GM19455 (cell line): ENCODE data around the gene CPNE8.

Experiments
- ATAC-seq: cut with Tn5 transposase; IDR thresholded peaks from one replicate; pipeline ENCODE4 v1.9.1; 2021; ENCODE audit not compliant: unreplicated experiment

The CPNE8 gene

DNA sequence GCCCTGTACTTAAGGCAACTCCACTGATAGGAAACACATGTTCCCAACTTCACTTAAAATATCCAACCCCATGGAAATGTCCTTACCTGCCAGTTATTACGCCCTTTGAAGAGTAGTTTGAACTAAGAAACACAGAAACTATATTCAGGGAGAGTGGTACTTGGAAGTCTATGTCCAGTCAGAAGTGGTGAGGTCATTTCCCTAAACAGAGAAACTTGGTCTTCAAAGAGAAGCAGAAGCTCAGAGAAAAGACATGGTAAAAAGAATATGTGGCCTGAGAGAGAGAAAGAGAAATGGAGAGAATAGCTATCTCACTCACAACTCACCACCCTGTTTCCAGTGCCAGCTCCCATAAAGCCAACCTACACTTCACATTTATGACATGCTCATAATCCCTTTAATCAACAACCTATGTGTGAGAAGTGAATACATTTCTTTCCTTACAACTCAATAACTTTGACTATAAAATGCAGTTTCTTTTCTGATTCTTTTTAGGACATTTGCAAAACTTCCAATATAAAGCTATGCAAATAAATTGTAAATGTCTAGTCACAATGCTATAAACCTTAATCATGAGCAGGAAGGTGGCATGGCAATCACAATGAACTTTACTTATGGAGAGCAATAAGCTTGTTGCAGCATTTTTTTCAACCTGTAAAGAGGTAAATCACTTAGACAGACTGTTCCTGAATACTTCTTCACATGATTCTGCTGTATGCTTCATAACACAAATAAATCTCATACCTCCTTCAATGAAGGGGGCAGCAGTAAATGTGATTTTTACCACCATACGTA lies 67.1 kb downstream of the CPNE8 start:
- no peak for ATAC-seq

DNA sequence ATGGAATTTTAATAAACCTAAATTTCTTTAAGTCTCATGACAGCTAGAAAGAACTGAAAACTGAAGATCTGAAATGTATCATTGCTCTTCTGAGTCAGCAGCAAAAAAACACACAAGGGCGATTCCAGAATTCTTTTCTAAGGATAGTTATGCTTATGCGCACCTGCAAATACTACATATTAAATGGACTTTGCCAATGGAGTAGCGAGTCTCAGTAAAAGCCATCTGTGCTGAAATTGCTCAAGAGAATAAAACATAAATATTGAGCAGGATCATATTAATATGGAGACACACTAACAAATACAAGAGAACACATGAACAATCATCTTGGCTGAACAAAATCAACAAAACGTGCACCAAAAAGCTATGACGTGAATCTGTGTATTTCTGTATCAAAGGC lies 73.7 kb downstream of the CPNE8 start:
- no peak for ATAC-seq

- ATAC-seq, result no peak
Observed at GRCh38 chr12:38825006-38825405, 80.4 kb downstream of the CPNE8 start.

GRCh38 chr12:38823738-38824137 lies 81.7 kb downstream of the CPNE8 start:
- no peak for ATAC-seq

DNA sequence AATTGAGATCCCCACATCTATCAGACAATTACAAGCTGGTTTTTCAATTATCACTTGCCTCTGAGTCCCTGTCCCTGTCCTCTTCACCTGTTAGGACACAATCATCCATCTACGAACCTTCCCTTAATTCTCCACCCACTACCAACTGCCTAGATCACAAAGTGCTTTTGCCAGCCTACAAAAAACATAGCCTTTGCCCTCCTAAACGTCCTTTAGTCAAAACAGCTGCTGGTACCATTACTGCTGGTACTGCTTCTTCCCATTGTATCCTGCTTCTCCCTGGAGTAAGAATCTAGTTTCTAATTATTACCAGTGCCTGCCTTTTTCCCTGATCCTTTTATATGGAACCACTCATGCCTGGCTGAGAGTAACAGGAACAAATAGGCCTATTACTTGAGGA lies 82.1 kb downstream of the CPNE8 start:
- ATAC-seq, result no peak

- no peak for ATAC-seq
Observed at GRCh38 chr12:38817942-38818341, 87.4 kb downstream of the CPNE8 start.

DNA sequence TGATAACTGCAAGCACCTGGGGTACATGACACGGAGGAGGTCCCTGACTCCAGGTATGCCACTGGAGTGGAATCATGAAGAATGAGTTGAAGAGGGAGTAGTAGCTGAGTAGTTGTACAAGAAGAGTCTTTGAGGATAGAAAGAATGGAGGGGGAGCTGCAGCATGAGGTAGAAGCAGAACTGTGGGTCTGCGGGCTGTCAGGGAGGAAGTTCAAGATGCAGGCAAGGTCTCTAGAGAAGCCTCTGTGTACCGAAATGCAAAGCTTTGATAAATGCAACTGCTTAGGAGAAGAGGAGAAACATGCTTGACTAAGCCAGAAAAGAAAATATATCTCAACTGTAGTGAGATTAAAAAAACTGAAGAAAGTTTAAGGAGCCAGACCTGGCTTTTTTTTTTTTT lies 91.5 kb downstream of the CPNE8 start:
- ATAC-seq, result no peak

DNA sequence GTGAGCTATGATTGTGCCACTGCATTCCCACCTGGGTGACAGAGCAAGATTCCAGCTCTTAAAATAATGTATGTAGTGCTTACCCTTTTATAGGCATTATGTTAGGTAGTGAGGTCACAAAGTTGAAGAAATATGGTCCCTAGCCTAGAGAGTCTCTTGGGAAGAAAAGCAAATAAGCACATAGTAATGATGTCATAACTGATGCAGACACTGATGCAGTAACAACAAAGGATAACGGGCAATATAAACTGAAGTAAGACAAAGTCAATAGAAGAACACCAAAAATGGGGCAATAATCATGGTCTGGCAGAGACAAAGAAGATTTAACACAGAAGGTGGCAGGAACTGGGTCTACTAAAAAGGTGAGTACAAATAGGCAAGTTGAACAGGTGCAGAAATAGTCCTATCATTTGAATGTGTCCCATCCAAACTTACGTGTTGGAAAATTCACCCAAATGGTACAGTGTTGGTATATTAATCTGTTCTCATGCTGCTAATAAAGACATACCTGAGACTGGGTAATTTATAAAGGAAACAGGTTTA lies 93.5 kb downstream of the CPNE8 start:
- no peak for ATAC-seq

GRCh38 chr12:38809832-38810231 lies 95.6 kb downstream of the CPNE8 start:
- no peak for ATAC-seq

- ATAC-seq, result no peak
Observed at GRCh38 chr12:38788106-38788505, 117.3 kb downstream of the CPNE8 start.

GRCh38 chr12:38785381-38785780 lies 120.0 kb downstream of the CPNE8 start:
- no peak for ATAC-seq

DNA sequence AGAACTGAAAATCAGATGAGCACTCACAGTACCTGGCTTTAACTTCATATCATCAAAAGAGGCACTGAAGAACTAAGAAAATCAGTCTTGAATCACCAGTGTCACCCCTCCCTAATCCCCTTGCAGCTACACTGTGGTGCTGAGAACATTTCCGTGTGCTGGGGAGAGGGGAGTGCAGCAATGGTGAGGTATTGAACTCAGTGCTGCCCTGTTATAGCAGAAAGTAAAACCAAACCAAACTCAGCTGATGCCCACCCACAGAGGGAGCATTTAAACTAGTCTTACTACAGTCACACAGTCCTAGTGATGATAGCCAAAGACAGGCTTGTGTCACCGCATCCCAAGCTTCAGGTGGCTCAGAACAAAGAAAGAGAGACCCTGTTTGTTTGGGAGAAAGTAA lies 122.1 kb downstream of the CPNE8 start:
- no peak for ATAC-seq

DNA sequence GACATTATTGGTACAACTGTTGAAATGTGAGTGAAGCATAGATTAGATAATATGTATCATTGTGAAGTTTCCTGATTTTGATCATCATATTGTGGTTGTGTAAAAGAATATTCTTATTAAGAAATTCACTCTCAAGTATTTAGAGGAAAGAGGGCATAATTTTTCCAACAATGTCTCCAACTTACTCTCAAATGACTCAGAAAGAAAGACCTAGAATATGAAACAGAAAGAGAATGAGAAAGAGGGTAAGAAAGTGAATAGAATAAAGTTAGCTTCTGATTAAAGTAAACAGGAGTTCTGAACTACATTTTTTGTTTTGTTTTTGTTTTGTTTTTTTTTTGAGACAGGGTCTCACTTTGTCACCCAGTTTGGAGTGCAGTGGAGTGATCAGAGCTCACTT lies 123.0 kb downstream of the CPNE8 start:
- no peak for ATAC-seq

DNA sequence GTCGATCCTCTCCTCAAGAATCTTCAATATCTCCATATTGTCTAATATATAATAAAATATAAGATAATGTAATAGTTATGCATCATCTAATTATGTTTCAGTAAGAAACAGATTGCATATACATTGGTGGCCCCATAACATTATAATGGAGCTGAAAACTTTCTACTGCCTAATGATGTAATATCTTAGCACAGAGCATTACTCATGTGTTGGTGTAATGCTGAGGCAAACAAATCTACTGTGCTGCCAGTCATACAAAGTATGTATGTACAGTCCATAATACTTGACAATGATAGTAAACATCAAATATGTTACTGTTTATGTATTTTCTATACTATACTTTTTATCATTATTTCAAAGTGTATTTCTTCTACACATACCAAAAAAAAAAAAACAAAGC lies 128.7 kb downstream of the CPNE8 start:
- no peak for ATAC-seq

- peak; percentile 94 for ATAC-seq
Observed at GRCh38 chr12:38775457-38775856, 129.9 kb downstream of the CPNE8 start.

GRCh38 chr12:38772437-38772836 lies 133.0 kb downstream of the CPNE8 start:
- no peak for ATAC-seq

DNA sequence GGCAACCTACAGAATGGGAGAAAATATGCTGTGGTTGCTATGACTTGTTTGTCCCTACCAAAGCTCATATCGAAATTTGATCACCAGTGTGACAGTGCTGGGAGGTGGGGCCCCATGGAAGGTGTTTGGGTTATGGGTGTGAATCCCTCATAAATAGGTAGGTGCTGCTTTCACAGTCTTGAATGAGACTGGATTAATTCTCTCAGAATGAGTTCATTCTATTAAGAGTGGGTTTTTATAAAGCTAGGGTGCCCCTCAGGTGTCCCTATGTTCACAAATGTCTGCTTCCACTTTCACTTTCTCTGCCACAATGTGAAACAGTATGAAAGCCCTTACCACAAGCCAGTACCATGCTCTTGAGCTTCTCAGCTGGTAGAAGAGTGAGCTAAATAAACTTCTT lies 133.5 kb downstream of the CPNE8 start:
- peak; percentile 70 for ATAC-seq

DNA sequence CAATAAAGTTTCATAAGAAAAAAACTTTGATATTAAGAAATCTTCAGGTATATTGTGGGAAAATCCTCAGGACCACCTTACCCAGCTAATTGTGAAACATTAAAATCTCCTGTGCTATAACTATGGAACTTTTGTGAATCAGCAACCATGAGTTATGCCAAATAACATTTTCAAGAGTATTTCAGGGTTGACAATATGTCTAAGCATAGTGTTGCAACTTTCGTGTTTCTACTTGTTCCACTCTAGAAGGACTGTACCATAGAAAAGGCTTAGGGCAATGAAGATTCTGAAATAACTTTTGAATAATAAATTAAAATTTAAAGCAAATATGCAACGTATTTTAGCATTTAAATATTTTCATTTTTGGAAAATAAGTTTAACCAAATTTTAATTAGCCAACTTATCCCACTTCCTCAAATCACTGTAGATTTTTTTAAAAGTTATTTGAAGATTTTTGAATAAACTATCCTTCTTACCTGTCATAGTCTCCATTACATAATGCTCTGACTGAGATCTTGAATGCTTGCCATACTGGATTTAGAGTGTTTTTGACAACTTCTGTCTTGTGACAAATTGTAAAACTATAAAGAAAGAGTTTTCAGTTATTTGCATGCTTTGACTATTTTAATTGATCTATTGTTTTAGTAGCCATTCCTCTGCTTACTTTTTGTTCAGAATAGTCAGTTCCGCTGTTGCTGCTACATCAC lies 143.6 kb downstream of the CPNE8 start:
- no peak for ATAC-seq

DNA sequence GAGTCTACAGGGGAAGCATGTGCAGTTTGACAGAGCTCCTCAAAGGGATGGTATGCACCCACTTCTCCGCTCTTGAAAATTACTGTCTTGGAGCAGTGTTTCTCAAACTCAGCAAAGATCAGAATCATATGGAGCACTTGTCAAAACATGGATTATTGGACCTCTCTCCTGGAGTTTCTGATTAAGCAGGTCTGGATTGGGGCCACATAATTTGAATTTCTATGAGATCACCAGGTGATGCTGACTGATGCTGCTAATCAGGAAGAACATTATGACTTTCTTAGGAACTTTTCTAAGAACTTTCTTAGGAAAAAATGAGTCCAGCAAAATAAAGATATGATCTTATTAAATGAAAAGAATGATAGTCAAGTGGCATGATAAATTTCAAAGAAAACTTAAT lies 144.3 kb downstream of the CPNE8 start:
- ATAC-seq, result no peak

DNA sequence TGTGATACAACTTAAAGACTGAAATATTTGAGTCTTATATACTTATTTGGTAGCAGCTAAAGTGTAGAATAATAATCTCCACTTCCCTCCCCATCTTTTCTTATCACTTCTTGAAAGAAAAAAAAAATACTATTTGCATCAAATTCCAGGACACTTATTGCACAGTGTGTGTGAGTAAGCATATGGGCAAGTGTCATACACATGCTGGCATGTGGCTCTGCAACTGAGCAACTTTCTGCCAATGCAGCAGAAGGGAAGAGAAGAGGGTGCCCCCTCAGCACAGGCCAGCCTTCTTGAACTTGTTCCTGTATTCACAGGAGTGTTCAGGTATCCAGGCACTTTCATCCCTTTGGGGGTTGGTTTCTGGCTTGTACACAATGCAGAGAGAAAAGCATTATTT lies 145.8 kb downstream of the CPNE8 start:
- no peak for ATAC-seq

- ATAC-seq, result no peak
Observed at GRCh38 chr12:38746744-38747143, 158.6 kb downstream of the CPNE8 start.

- ATAC-seq, result no peak
Observed at GRCh38 chr12:38745601-38746000, 159.8 kb downstream of the CPNE8 start.
